Transverse colon (tissue), 4 donors: Measurements from ENCODE around the gene OR6X1. TPM values are rescaled to one million over a fixed set of nuclear protein-coding genes. Genes with fewer than 3 reads are reported as not detected.

Source experiments
- DNase-seq: peaks from one replicate; pipeline ENCODE4 v3.0.0-alpha.2; 2019
- H3K27ac ChIP-seq, 4 donors: fragments of 200-600 bp; sonication (generic); 2 replicates each; pipeline ENCODE4 v1.5.1; 2016 to 2018; ENCODE audit warnings: inconsistent platforms in 4 of 4
- H3K27me3 ChIP-seq: fragments of 200-600 bp; sonication (generic); 2 replicates; pipeline ENCODE4 v1.5.1; 2017; ENCODE audit warnings: inconsistent platforms
- H3K36me3 ChIP-seq, 4 donors: fragments of 200-600 bp; sonication (generic); 2 replicates each; pipeline ENCODE4 v1.5.1; 2017 to 2019; ENCODE audit warnings: inconsistent platforms in 4 of 4
- H3K4me1 ChIP-seq, 4 donors: fragments of 200-600 bp; sonication (generic); 2 replicates each; pipeline ENCODE4 v1.5.1; 2017 to 2020; ENCODE audit warnings: inconsistent platforms in 4 of 4
- H3K4me3 ChIP-seq, 4 donors: fragments of 200-600 bp; sonication (generic); 1 replicate in 1 of 4; 2 replicates in 3 of 4; pipeline versions ENCODE4 v1.5.1 to v1.6.1; 2017 to 2019; ENCODE audit warnings: inconsistent platforms in 4 of 4
- H3K9me3 ChIP-seq, 2 donors: fragments of 200-600 bp; sonication (generic); 2 replicates each; pipeline ENCODE4 v1.5.1; 2017 to 2019; ENCODE audit warnings: inconsistent platforms in 2 of 2
- EP300 ChIP-seq: sonication (generic); formaldehyde crosslinking; IDR thresholded peaks from one replicate; pipeline ENCODE4 v1.6.1; 2017; ENCODE audit warnings: antibody characterized with exemption, low read depth
- POLR2A ChIP-seq: fragments of 450-650 bp; IDR thresholded peaks from one replicate; pipeline ENCODE4 v1.6.1; 2016; ENCODE audit warnings: antibody characterized with exemption, mild to moderate bottlenecking, moderate library complexity
- POLR2AphosphoS5 ChIP-seq, 3 donors: sonication (generic); formaldehyde crosslinking; IDR thresholded peaks; one replicate each; pipeline ENCODE4 v1.6.1; 2016; ENCODE audit warnings: antibody characterized with exemption in 3 of 3
- WGBS, 2 donors: methylation state at CpG; one replicate each; pipeline ENCODE4 v1.1.5; 2018; ENCODE audit warnings: low coverage in 1 of 2; 5-methylcytosine and 5-hydroxymethylcytosine counted together
- in situ Hi-C, 4 donors: fragments of 200-750 bp; cut with MboI; loops; one replicate each; pipeline versions ENCODE4 v1.15.0 to v1.15.1; 2017; ENCODE audit warnings: low sequenced_read_pairs in 3 of 4, low pct_ligation_motif_present in 1 of 4, low pct_unique_long_range_greater_than_20kb in 1 of 4
- intact Hi-C: fragments of 100-400 bp; cut with DNase I; formaldehyde crosslinking; loops from one replicate; pipeline ENCODE4 v1.15.1; 2023; ENCODE audit warnings: low total_unique reads
- total RNA-seq, 4 donors: library from RNA; depleted of rRNA; stranded (reverse); fragments of >200 nt; gene quantifications; one replicate each; pipeline ENCODE4 v1.1.0, GENCODE V29; 2016
- TF ChIP-seq, protein P1 (sequence below), 5 experiments: fragments of 200-600 bp in 3 of 5; fragments of 450-650 bp in 2 of 5; sonication (generic) in 3 of 5; IDR thresholded peaks; 1 replicate in 2 of 5; 2 replicates in 3 of 5; pipeline ENCODE4 v1.5.1; 2016 to 2017; ENCODE audit warnings: antibody characterized with exemption in 5 of 5, inconsistent platforms in 3 of 5, mild to moderate bottlenecking in 2 of 5, moderate library complexity in 1 of 5

The OR6X1 gene
- under 1 TPM in 1 of 4 donors, not detected in 3; 0.68 TPM for total RNA-seq

DNA sequence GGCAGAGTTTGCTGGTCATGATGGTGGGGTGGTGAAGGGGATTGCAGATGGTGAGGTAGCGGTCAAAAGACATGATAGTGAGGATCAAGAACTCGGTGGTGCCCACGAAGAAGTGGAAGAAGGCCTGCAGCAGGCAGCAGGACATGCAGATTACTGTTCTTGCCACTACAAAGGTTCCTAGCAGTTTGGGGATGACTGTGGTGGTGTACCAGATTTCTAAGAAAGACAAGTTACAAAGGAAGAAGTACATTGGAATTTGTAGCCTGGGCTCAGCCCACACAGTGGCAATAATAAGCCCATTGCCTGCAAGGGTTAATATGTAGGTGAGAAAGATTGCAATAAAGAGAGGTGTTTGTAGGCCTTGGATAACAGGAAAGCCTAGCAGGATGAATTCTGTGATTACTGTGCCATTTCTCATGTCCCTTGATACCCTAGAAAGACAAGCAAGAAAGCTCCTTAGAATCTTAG lies at the start of gene OR6X1:
OR6X1 (minus strand) TSS at position 418 of the 468 bp plus-strand sequence; CDS start at position 418, 0 bp downstream.
- H3K4me1 ChIP-seq: no peaks in the 10 kb centered on the region
- no peaks in the 10 kb centered on the region for H3K36me3 ChIP-seq
- no peak for DNase-seq
- TF ChIP-seq POLR2AphosphoS5 (IDR thresholded peaks at IDR 0.05): no peak
- TF ChIP-seq EP300: no peak
- TF ChIP-seq POLR2A: no peak
- TF ChIP-seq, protein P1, sequence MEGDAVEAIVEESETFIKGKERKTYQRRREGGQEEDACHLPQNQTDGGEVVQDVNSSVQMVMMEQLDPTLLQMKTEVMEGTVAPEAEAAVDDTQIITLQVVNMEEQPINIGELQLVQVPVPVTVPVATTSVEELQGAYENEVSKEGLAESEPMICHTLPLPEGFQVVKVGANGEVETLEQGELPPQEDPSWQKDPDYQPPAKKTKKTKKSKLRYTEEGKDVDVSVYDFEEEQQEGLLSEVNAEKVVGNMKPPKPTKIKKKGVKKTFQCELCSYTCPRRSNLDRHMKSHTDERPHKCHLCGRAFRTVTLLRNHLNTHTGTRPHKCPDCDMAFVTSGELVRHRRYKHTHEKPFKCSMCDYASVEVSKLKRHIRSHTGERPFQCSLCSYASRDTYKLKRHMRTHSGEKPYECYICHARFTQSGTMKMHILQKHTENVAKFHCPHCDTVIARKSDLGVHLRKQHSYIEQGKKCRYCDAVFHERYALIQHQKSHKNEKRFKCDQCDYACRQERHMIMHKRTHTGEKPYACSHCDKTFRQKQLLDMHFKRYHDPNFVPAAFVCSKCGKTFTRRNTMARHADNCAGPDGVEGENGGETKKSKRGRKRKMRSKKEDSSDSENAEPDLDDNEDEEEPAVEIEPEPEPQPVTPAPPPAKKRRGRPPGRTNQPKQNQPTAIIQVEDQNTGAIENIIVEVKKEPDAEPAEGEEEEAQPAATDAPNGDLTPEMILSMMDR (IDR thresholded peaks at IDR 0.05): no peak
- no peaks in the 10 kb centered on the region for H3K9me3 ChIP-seq
- no peak within 1 kb of the TSS for H3K4me3 ChIP-seq
- WGBS, 2 donors: 67 to 88% methylated on average over 1 to 3 of the region's 3 CpGs
- intact Hi-C loops (no loop called here), in situ Hi-C loops (no loop called here)
- no peaks in the 10 kb centered on the region for H3K27me3 ChIP-seq
- H3K27ac ChIP-seq: no peak within 1 kb of the TSS

DNA sequence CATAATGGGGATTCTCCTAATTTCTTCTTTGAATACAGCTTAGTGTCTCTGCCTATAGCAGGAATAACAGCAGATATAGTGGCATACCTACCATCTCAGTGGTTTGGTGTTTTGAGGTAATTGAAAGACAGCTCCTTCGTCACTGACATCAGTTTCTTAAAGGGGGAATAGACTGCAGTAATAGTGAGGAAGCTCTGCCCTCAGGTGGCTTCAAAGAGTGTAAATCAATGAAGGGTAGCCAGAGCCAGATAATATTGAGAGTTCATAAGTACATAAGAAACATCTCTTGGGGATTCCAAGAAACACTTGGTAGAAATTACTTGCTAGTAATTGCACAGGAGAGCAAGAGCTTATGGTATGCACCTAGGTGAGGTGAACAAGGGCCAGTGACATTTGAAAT lies 47.4 kb upstream of the OR6X1 start:
- Histone ChIP-seq H3K9me3 (no peaks in the 10 kb centered on the region), H3K27ac (no peak overlapping the region), H3K27me3 (no peaks in the 10 kb centered on the region), H3K4me1 (no peaks in the 10 kb centered on the region), H3K4me3 (no peak overlapping the region), H3K36me3 (no peaks in the 10 kb centered on the region)
- in situ Hi-C loops (no loop called here), intact Hi-C loops (loop anchor here (1.0 kb wide), 1 partner anchor 22 kb away; no protein-coding TSS in a partner anchor)
- DNase-seq: no peak
- 0 to 44% methylated on average over 1 of the region's 1 CpG for WGBS, 2 donors
- TF ChIP-seq POLR2AphosphoS5 (IDR thresholded peaks at IDR 0.05): no peak
- TF ChIP-seq EP300: no peak
- no peak for TF ChIP-seq POLR2A
- TF ChIP-seq, protein P1 (IDR thresholded peaks at IDR 0.05): no peak

GRCh38 chr11:123800036-123800435 lies 45.7 kb upstream of the OR6X1 start:
- Histone ChIP-seq H3K4me3 (no peak overlapping the region), H3K9me3 (no peaks in the 10 kb centered on the region), H3K27ac (no peak overlapping the region), H3K4me1 (no peaks in the 10 kb centered on the region), H3K27me3 (no peaks in the 10 kb centered on the region), H3K36me3 (no peaks in the 10 kb centered on the region)
- TF ChIP-seq EP300 (no peak), POLR2A (no peak), POLR2AphosphoS5 (IDR thresholded peaks at IDR 0.05) (no peak)
- TF ChIP-seq, protein P1 (IDR thresholded peaks at IDR 0.05): no peak
- intact Hi-C loops (no loop called here), in situ Hi-C loops (no loop called here)
- DNase-seq: no peak
- WGBS, 2 donors: 80 to 82% methylated on average over 3 of the region's 3 CpGs

DNA sequence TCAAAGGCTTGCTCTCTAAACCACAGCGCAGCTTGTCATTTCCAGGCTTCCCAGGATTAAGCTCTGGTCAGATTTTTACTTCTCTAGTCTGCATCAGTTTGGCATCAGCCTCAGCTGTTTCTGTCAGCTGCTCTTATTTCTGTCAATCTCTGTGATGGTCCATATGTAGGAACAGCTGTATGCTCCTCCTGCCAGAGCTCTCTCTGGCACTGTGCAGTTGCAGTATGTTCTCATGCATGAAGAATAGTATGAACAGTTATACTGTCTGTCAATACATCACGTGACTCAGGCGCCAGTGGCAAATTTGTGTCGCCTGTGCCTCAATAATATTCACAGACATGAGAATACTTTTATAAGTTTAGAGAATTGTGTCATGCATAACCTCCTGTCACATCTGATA lies 45.1 kb upstream of the OR6X1 start:
- no peak for DNase-seq
- no peak overlapping the region for H3K4me3 ChIP-seq
- in situ Hi-C loops (no loop called here), intact Hi-C loops (no loop called here)
- H3K27ac ChIP-seq: no peak overlapping the region
- no peaks in the 10 kb centered on the region for H3K27me3 ChIP-seq
- 82% methylated on average over 4 of the region's 4 CpGs; no CpG with 5 or more reads in 1 of the 2 donors for WGBS, 2 donors
- TF ChIP-seq, protein P1 (IDR thresholded peaks at IDR 0.05): no peak
- no peak for TF ChIP-seq POLR2A
- no peak for TF ChIP-seq EP300
- no peaks in the 10 kb centered on the region for H3K9me3 ChIP-seq
- H3K4me1 ChIP-seq: no peaks in the 10 kb centered on the region
- H3K36me3 ChIP-seq: no peaks in the 10 kb centered on the region
